Vein endothelial cell (primary cell): ENCODE measurements around the gene FAM200A. TPM values are rescaled to one million over a fixed set of nuclear protein-coding genes. Genes with fewer than 3 reads are reported as not detected.

Source experiments
- total RNA-seq: library from RNA; depleted of rRNA; stranded (reverse); fragments of >200 nt; gene quantifications from 2 replicates; pipeline ENCODE4 v1.2.3, GENCODE V29; 2012

The FAM200A gene
- total RNA-seq = 5.6 and 5.7 TPM in 2 replicates

DNA sequence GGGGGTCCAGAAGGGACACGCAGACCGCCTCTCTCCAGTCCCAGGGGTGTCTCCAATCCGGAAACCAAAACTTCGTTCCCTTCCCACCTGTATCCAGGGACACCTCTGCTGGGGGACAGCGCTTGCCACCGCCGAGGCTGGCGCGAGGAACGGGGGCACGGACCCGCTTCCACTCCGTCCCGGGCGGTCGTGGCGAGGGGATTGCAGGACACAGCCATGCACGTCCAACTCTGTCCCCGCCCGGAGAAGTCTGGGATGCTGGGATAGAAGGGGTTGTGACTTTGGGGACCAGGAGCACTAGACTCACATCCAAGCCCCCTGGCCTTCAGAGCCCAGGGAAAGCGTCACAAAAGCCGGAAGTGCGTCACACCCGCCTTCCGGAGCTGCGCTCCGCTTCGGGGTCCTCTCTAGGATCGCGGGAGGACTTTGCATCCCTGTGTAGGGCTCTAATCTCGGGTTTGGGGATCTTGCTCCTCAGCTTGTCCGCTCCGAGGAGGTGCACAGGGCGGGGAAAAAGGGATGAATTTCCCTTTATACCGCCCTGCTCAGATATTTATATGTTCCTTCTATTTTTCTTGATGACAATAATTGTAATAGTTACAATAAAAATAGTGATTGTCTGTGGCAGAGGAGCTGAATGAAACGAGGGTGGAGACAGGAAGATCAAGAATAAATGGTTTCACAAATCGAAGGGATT lies at the start of gene FAM200A:
FAM200A (minus strand) TSS at position 348 of the 697 bp plus-strand sequence. CDS start 3,707 bp downstream, outside the sequence.

DNA sequence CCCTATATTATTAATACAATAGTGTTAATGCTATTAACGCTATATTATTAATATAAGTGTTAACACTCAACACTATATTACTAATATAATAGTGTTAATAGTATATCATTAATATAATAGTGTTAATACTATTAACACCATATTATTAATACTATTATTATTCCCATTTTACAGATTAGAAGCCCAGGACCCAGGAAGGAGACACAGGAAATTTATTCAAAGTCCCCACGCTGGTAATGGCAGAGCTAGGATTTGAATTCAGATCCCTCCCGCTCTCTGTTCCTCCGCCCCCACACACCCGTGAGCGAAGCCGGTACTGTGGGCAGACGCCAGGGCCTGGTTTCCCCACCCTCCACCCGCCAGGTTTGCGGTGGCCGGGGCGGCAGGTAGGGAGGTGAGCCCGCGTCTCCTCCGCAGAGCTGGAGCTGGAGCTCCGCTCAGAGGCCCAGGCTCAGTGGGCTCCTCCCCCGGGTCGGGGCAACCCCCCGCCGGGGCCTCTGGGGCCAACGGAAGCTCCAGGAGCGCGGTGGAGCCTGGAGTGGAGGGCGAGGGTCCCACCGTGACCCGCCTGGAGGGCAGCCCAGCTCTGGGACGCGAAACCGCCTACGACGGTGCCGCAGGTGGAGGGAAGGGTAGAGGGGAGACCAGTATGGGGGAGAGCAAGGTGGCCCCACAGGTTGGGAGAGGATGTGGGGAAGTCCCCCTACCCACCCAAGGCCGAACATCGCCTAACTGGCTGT lies 46.0 kb upstream of the FAM200A start, which contains the start of gene TMEM225B:
TMEM225B (plus strand) TSS at position 506 of the 740 bp plus-strand sequence. CDS start 6,122 bp downstream, outside the sequence.

DNA sequence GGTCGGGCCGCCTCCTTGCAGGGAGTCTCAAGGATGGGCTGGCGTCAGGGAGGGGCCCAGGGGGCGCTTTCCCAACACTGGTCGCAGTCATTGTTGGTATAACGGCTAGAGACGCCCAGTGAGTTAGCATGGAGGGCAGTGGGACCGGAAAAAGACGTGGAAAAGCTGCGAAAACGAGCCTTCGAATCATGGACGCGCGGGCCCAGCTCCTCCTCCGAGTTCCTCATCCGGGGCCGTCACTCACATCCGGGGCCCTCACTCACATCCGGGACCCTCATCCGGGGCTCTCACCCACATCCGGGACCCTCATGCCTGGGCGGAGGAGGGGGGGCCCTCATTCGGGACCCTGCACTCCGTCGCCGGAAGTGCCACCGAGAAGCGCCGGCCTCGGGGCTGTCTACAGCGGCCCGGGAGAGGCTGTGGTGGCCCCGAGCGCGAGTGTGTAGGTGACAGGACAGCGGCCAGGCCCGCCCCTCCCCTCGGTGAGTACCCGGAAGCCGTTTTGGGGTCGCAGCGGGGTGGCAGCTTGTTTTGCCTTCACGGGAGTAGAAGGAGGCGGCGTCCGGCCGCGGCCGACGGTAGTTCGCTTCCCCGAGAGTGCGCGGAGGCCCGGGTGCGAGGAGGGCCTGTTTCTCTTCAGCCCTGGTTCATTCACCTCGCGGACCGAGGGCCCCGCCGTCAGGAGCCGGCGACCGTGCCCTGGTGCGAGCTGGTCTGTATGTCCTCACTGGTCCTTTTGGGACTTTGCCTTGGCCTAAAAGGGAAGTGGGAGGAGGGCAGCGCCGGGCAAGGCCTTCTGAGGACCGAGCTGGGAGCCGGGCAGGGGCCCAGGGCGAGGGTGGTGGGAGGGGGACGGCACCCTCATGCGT lies 6.6 kb upstream of the FAM200A start, which contains the start of gene ZNF655:
ZNF655 (plus strand) TSS at position 337 of the 869 bp plus-strand sequence. CDS start 1,918 bp downstream, outside the sequence.

DNA sequence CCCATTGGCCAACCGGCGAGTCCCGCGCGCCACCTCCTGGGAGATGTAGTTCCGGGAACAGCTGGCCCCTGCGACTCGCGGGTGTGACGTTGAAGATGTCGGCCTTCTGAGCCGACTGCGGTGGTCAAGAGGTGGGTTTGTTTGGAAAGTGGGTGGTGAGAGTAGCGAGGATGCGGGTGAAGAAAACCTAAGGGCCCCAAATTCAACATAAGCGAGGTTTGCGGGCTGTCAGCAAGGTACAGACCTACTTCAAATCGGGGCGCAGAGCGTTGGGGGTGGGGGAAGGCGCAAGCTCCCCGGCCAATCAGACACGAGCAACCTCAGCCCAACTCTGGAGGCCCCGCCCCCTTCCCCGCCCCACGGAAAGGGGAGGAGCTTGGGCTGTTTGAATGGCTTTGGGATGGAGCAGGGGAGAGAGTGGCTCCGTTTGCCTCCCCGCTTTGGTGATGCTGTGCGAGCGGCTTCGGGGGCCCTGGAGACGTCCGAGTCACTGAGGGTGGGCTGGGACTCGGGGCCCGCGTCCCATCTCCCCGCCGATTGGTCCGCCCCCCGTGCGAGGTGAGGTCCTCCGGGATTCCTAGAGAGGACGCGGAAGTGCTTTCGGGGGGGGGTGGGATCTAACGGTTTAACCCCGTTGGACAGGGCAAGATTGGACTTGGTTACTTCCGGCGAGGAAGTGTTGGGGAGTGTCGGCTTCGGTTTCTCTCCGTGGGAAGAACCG lies 47.2 kb downstream of the FAM200A start, which contains the start of gene ZKSCAN5:
ZKSCAN5 (plus strand) TSS at position 60 of the 721 bp plus-strand sequence. CDS start 1,383 bp downstream, outside the sequence.

DNA sequence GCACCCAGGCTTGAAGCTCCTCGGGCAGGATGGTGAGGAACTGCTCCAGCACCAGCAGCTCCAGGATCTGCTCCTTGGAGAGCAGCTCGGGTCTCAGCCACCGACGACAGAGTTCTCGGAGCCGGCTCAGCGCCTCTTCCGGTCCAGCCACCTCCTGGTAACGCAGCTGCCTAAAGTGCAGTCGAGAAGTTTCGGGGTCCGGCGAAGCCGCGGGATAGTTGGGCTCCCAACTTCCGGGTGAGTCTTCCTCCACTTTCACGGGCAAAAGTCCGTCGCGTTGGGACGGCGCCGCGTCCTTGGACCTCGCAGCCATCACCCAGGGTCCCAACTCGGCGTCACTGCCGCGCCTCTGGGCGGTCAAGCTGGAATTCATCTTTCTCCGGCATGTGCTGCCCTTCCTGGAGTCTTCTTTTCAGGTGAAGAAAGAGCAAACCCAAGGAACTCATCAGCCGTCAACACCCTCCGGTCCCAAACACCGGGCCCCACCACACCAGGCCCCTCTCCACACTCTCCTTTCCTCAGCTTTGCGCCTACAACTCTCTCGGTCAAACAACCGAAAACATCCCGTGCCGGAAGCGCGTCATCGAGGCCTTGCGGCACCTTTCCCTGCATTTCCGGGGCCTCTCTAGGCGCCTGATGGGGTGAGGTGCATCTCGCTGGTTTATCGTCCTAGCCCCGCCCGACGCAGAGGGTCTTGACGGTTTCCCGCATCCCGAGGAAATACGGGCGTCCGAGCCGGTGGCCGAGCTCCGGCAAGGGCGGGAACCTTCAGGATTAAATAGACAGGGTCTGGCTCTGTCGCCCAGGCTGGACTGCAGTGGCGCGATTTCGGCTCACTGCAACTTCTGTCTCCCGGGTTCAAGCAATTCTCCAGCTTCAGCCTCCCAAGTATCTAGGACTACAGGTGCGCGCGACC lies 51.9 kb downstream of the FAM200A start, which contains the start of gene ZNF394:
ZNF394 (minus strand) TSS at position 561 of the 916 bp plus-strand sequence; CDS start at position 373, 188 bp downstream.

Other genes with a start within 250 kb of the FAM200A start
- 229 and 236 TPM in 2 replicates for gene ARPC1A, start 226.2 kb downstream of the FAM200A start, total RNA-seq
- 358 and 500 TPM in 2 replicates for gene ARPC1B, start 177.4 kb downstream of the FAM200A start, total RNA-seq
- 63.8 and 67.6 TPM in 2 replicates for gene PDAP1, start 143.5 kb downstream of the FAM200A start, total RNA-seq
- gene BUD31, start 143.1 kb downstream of the FAM200A start, total RNA-seq = 86.2 and 88.4 TPM in 2 replicates
- gene PTCD1, start 113.3 kb downstream of the FAM200A start, total RNA-seq = 5.0 and 6.9 TPM in 2 replicates
- 33.6 and 34.2 TPM in 2 replicates for gene CPSF4, start 113.2 kb downstream of the FAM200A start, total RNA-seq
- gene ATP5MF, start 85.9 kb downstream of the FAM200A start, total RNA-seq = 761 and 818 TPM in 2 replicates
- 5.2 and 8.8 TPM in 2 replicates for gene ZNF789, start 79.2 kb downstream of the FAM200A start, total RNA-seq
- gene ZNF394, start 51.8 kb downstream of the FAM200A start, total RNA-seq = 29.1 and 34.4 TPM in 2 replicates
- gene ZKSCAN5, start 47.5 kb downstream of the FAM200A start, total RNA-seq = 12.2 and 13.4 TPM in 2 replicates
- gene ZNF655, start 6.5 kb upstream of the FAM200A start, total RNA-seq = 7.2 and 10.9 TPM in 2 replicates
- gene TMEM225B, start 46.2 kb upstream of the FAM200A start, total RNA-seq = not detected in 2 replicates
- gene ZSCAN25, start 64.8 kb upstream of the FAM200A start, total RNA-seq = 11.8 and 13.1 TPM in 2 replicates
- gene CYP3A5, start 127.9 kb upstream of the FAM200A start, total RNA-seq = not detected in 2 replicates
- gene CYP3A7, start 183.1 kb upstream of the FAM200A start, total RNA-seq = 0.10 TPM in 1 of 2 replicates, not detected in the other
- gene CYP3A4, start 232.1 kb upstream of the FAM200A start, total RNA-seq = not detected in 2 replicates